Adipose tissue (tissue), 3 donors: ENCODE measurements around the gene WNT6. TPM values are rescaled to one million over a fixed set of nuclear protein-coding genes. Genes with fewer than 3 reads are reported as not detected.

Source experiments
- H3K27ac ChIP-seq: one replicate; pipeline ENCODE4 v1.5.1; 2013; ENCODE audit warnings: low read depth, low read length
- WGBS, 3 donors: extraction: QIAGEN DNeasy Blood & Tissue Kit; methylation state at CpG; one replicate each; pipeline ENCODE4 v1.1.7; 2013; 5-methylcytosine and 5-hydroxymethylcytosine counted together
- polyA plus RNA-seq, 3 donors: library from polyadenylated mRNA; stranded (reverse); fragments of 200-250 nt; gene quantifications; one replicate each; pipeline ENCODE4 v1.2.3, GENCODE V29; 2013
- donor health status: healthy with polysubstance abuse.
- donor health status: Bipolar disorder and iron deficiency.
- donor health status: healthy.

WNT6 gene
- polyA plus RNA-seq, 3 donors = 0.25 to 1.1 TPM; not detected in 1

DNA sequence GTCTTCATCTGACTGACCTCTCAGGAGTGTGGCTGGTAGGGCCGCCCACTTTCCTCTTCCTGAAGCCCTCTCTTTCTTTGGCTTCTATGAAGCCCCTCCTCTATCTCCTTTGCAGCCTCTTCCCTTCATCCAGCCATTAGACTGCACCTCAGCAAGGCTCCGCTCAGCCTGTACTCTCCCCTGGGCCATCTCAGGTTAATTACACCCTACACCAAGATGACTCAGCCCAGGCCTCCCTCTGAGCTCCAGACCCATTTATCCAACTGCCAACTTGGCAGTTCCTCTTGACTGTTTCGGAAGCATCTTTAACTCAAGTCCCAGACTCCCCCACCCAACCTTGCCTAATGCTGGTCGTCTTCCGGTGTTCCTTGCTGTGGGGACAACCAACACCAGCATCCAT lies 5.8 kb upstream of the WNT6 start:
- H3K27ac ChIP-seq = no peak overlapping the region
- WGBS, 3 donors = 27 to 42% (median 32%) methylated on average over 5 of the region's 5 CpGs

DNA sequence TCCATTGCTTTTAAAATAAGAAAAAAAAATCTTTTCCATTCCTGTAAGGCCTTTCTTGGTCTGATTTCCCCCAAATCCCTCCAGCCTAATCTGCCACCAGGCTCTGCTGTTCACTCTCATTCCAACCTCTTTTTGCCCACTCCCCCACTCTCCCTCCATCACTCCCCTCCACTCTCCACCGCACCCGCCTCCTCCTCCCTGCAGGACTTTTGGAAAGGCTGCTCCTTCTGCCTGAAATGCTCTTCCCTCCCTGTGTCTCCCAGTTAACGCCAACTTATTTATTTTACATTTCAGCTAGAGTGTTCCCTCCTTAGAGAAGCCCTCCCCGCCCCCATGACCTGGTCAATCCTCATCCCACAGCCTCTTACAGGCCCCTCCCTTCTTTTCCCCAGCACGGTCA lies 4.7 kb upstream of the WNT6 start:
- WGBS, 3 donors = 28 to 51% (median 50%) methylated on average over 5 of the region's 5 CpGs
- H3K27ac ChIP-seq = no peak overlapping the region

DNA sequence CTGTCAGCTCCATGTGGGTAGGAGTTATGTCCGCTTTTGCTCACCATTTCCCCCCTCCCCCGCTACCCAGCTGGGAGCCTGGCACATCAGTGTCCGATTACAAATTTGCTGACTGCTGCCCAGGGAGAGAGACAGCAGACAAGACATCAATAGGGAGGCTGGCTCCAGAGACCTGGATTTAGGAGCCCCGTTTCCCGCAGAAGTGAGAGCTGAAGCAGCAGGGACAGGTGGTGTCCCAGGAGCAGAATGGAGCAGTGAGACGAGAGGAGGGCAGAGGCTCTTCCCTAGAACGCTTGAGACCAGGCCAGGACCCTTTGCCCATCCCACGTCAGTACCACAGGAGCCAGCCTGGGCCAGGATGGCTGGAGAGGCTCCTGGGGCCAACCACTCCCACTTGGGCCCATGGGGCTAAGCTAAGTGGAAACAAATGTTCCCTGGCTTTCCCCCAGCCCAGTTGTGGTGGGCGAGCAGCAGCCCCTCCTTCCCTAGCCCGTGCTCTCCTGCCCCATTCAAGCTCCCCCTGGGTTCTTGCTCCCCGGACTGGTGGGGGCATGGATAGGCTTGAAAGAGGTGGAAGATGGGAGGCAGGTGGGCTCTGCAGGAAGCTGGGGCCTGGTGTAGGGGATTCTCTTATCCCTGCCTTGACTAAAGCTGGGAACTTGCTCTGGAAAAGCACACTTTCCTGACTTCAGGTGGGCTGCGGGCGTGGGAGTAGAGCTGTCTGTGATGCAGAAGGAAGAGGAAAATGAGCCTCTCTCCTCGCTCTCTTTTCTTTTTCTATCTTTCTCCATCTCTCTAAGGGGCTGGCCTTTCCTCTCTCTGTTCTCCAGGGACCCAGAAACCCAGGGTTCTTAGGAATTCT lies 4.1 kb upstream of the WNT6 start:
- H3K27ac ChIP-seq = no peak overlapping the region
- WGBS, 3 donors = 33 to 49% (median 49%) methylated on average over 14 of the region's 14 CpGs

DNA sequence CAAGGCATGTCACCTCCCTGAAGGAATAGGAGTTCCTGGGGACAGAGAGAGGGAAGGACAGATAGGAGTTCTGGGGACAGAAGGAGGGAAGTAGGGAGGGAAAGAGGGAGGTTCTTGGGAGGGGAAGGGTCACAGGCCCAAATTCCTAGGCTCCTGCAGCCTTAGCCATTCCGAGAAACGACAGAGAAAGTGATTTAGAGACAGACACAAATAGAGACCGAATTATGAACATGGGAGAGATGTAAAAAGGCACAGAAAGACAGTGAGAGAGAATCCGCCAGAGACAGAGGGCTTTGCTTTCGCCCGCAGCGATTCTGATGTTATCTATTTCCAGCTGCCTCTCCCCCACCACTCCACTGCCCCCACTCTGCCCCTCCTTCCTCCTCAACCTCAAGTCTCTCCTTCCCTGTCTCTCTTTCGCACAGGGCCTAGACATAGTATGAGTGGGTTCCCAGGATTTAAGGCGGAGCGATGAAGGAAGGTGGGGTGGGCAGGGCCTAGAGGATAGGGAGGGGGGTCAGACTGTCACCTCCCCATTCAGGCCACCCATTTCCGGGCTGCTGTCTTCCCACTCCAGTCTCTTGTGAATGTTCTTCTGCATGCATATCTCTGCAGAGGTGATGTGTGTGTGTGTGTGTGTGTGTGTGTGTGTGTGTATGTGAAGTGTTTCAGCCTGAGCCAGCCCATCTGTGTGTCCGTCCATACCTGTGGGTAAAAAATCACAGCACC lies 3.3 kb upstream of the WNT6 start:
- H3K27ac ChIP-seq = no peak overlapping the region
- WGBS, 3 donors = 26 to 36% (median 26%) methylated on average over 12 of the region's 12 CpGs

DNA sequence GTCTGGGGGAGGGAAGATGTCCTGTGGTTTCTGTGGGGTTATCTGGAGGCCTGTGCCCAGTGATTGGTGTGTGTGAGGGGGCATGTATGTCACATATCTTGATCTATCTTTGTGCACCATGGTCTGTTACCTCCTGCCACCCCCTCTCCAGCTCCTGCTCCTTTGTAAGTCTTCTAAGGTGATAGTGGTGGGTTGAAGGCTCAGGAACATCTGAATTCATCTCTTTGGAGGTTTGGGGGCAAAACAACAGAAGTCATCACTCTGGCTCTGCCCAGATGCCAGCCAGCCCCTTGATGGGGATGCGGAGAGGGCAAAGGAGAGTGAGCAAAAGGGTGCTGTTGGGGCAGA lies 2.7 kb upstream of the WNT6 start:
- H3K27ac ChIP-seq = no peak overlapping the region
- 40 to 85% (median 71%) methylated on average over 1 of the region's 1 CpG for WGBS, 3 donors

DNA sequence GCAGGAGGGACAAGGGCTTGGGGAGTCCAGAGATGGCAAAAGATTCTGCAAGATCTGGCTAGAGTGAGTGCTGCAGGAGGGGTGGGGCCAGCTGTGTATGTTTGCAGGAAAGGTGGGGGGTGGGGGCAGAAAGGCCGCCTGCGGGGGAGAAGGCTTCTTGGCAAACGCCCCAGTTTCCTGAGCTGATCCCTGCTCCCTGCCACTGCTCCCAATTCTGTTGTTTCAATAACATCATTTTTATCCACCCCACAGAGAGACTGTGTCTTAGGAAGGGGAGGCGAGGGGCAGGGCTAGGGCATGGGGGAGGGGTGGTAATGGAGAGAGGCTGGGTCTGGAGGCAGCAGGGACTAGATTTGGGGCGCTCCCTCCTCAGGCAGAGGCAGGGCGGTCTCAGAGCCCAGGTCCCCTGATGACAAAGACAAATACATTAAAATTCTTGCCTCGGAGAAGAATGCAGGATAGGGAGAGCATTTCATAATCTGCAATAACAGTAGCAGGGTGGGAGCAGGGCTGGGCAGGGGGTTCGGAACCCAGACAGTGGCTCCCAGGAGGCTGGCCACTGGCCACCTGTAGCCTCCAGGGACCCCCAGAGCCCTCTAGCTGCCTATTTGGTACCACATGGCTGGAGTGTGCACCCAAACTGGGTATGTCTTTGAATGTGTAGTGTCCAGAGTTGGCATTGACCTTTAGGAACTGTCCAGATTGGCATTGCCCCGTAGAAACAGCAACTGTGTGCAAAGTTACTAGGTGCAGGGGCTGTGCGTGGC lies 2.1 kb upstream of the WNT6 start:
- no peak overlapping the region for H3K27ac ChIP-seq
- 8 to 20% (median 17%) methylated on average over 10 of the region's 10 CpGs for whole genome bisulfite sequencing, 3 donors

DNA sequence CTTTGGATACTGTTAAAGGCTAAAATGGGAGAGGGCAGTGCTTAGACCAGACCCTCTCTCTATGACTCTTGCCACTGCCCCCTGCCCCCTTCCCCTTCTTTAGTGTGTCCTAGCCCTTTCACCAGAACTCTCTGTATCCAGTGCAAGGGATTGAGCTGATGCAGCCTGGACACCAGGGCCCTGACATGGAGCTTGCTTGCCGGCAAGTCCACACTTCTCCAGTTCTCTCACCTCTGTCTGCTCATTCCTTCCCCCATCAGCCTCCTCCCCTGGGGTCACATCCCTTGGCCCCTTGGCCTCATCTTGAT lies 1.5 kb upstream of the WNT6 start:
- WGBS, 3 donors = 14 to 27% (median 21%) methylated on average over 1 of the region's 1 CpG
- no peak overlapping the region for H3K27ac ChIP-seq

DNA sequence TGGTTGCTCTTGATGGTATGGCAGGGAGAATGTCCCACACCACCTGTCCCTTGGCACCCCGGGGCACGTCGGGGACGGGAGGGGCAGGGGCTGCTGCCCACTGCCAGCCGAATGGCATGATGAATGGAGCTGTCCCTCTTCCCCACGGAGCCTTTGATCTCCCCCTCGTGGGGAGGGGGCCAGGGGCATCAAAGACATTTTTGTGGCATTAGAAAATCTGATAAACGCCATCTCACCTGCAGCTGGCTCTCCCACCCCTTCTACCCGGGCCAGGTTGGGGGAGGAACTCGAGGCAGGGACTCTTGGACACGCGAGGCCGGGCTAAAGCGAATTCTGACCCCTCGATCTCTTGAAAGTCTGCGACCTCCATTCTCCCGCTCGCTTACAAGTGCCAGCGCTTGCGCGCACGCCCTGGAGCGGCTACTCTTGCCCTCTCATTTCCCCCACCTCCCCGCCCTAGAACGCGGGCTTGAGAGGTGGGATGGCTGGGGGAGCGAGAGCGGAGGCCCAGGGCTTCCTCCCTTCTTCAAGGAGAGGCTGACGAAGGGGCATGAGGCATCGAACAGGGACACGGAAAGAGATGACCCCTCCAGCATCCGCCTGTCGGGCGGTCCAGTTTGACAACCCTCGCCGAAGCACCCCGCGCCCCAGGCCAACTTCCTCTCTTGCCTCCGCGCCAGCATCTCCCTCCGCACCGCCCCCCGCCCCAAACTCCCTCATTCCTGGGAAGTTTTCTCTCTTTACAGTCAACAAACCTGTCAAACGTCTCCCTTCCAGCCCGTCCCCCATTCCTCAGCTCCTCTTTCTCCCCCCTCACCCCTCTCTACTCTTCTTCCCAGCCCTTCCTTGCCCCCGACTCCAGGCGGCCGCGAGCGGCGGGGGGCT lies 692 bp upstream of the WNT6 start:
- WGBS, 3 donors = 2 to 9% (median 8%) methylated on average over 48 to 51 of the region's 51 CpGs

DNA sequence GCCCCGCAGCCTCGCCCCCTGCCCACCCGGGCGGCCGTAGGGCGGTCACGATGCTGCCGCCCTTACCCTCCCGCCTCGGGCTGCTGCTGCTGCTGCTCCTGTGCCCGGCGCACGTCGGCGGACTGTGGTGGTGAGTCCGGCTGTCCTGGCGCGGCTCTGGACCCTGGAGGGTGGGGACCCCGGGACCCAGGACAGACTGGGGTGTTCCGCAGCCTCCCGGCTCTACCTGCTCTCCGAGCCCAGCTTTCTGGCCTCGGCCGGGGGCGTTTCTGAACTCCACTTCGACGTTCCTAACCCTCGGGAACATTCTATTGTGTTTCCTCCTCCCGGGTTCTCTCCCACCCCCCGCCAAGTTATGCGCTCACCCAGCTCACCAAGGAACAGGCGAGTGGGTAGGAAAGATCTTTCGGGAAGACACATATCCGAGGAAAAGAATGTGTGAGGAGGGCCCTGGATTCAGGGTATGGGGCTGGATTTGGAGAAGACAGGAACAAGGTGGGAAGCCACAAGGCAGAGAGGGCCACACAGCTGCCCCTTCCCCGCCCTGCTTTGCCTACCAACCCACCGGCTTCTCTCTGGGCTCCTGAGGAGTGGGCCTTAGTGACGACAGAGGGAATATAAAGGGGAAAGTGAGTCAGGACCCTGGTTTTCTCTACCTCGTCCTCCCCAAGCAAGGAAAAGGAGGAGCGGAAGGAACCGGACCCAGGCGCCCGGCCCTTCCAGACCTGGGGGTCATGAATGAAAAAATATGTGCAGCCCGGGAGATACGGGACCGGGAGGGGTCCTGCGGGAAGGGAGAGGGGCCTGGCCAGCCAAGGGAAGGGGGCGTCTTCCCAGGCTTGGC lies 605 bp downstream of the WNT6 start:
- no peak overlapping the region for H3K27ac ChIP-seq
- WGBS, 3 donors = 4 to 5% (median 4%) methylated on average over 42 to 47 of the region's 47 CpGs

More for the DNA sequence above, 692 bp upstream of the WNT6 start:
- no peak overlapping the region for H3K27ac ChIP-seq

DNA sequence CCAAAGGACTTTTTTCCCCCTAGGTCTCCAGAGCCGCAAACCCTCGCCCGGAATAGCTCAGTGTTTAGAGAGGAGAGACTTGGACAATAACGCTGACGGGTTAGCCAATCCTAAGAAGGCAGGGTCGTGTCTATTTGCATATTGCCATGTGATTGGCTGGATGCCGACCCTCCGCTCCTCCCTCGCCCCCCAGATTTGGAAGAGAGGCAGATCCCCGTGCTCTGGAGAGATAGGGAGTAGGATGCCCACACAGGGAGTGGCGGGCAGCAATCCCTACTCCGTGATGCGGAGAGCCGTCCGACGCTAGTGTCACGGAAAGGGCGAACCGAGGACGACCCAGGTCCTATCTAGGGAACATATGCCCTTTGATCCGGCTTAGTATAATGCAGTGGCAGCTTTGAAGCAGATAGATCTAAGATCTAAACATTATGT lies 1.4 kb downstream of the WNT6 start:
- WGBS, 3 donors = 2 to 5% (median 3%) methylated on average over 21 of the region's 21 CpGs
- no peak overlapping the region for H3K27ac ChIP-seq

DNA sequence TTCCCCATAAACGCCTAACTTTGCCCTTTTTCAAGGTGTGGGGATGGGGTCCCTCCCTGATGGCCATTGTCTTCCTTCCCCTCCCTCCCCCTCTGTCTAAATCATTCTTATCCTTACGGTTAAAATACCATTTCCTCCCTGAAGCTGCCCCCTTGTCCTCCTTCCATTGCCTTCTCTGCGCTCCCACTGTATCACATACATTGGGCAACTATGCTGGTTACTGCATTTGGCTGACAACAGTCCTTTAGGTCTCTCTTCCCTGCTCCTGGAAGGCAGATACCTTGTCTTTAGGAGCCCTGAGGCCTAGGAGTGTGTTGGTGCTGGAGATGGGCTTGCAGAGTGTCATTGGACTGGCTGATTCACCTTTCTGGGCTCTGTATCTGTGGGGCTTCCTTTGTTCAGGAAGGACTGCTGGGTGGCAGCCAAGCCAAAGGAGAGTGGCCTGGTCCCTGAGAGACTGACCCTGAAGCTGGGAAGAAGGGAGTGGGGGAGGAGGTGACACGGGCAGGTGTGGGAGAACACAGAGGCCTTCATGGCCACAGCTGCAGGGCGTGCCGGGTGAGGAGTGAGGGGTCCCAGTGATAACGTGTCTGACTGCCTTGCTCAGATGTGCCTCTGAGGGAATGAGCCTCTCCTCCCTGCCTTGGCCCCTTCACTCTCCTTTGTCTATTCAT lies 2.2 kb downstream of the WNT6 start:
- WGBS, 3 donors = 57 to 77% (median 72%) methylated on average over 7 of the region's 7 CpGs
- H3K27ac ChIP-seq = no peak overlapping the region

DNA sequence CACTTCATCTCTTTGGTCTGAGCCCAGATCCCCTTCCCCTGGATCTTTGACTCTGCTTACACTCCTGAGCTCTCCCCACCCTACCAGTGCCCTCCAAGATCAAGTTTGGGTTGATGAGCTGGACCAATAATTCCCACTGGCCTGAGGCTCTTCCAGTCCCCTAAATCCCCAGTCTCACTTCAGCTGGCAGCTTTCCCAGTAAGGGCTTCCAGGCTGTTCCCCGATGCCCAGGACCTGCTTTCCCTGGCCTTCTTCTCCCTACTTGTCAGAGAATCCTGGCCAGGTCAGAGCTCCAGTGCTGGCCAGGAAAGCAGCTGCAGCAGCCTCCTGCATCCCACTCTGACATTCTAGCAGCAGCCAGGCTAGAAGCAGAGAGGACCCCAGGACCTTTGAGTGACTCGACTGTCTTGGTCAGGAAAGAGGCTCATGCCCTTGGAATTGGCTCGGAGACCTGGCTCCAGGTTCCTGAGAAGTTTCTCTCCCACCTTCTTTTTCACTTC lies 3.5 kb downstream of the WNT6 start:
- H3K27ac ChIP-seq = no peak overlapping the region
- 70 to 79% (median 75%) methylated on average over 3 of the region's 3 CpGs for WGBS, 3 donors

DNA sequence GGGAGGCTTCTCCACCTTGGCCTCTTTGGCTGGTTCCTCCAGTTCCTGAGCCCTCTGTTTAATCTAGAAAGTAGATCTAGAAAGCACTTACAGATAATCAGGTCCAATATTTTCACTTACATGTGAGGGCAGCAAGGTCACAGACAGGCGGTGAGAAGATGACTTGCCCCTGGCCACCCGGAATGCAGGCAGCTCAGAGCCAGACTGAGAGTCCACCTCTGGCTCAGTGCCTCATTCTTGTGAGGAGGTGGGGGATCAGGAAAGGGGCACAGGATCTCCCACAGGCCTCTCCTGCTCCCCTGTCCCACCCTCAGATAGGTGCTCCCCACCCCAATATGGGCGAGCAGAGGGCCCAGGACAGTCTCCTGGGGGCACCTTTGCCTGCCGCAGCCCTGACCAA lies 5.8 kb downstream of the WNT6 start:
- H3K27ac ChIP-seq = no peak overlapping the region
- WGBS, 3 donors = 70 to 85% (median 83%) methylated on average over 4 of the region's 4 CpGs

DNA sequence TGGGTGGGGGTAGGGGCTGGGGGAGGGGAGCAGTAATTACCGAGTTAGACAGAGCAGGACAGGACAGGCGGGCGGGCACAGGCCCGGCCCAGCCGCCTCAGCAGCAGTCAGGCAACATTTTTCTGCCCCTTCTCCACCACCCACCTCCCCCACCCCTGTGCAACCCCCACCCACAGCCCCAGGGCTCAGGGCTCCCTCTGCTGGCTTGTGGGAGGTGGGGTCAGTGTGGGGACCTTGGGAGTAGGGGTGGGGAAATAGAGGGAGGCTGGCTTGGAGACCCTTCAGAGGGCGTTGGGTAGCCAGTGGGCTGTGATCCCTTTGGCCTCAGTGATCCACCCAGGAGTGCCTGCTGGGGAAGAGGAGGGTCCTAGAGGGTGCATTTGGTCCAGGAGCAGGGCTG lies 6.4 kb downstream of the WNT6 start:
- no peak overlapping the region for H3K27ac ChIP-seq
- 71 to 74% (median 74%) methylated on average over 5 to 6 of the region's 6 CpGs for WGBS, 3 donors

DNA sequence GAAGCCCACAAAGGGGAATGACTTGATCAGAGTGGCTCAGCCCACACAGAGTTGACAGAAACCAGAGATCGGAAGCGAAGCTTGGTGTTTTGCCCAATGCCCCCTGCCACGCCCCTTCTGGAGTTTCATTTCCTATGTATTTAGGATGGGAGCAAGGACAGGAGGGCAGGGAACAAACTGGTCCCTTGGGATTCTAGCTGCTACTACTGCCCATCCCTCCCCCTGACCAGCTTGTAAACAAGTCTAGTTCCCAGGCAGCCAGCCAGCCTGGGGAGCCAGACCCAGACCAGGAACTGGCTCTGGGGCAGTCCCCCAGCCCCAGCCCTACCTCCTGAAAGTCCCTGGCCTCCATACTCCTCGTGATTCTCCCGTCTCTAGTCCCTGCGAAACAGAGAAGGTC lies 8.3 kb downstream of the WNT6 start:
- H3K27ac ChIP-seq = no peak overlapping the region
- WGBS, 3 donors = 36 to 57% (median 39%) methylated on average over 6 of the region's 6 CpGs

DNA sequence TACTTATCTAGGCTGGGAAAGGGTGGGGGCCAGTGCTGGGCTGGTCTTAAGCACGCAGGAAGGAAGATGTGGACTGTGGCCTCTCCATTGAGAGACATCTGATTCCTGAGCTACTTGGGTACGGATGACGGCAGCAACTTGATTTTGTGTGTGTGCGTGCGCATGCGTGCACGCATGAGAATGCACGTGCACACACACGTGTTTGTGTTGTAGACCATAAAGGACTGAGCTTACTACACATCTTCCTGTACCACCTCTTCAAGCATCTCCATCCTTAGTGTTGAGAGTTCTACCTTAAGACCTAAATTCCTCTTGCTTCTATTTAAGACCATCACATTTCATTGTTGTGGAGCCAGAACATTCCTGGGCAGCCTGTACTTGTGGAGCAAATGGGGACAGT lies 9.5 kb downstream of the WNT6 start:
- WGBS, 3 donors = 73 to 87% (median 84%) methylated on average over 9 of the region's 9 CpGs
- no peak overlapping the region for H3K27ac ChIP-seq

DNA sequence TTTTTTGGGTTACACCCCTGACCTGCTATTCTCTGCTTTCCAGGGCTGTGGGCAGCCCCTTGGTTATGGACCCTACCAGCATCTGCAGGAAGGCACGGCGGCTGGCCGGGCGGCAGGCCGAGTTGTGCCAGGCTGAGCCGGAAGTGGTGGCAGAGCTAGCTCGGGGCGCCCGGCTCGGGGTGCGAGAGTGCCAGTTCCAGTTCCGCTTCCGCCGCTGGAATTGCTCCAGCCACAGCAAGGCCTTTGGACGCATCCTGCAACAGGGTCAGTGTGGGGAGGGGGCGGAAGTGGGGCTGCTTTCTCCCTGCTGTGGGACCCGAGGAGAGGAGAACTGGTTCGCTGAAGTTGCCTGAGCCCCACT lies 11.4 kb downstream of the WNT6 start:
- no peak overlapping the region for H3K27ac ChIP-seq
- WGBS, 3 donors = 5 to 9% (median 7%) methylated on average over 16 to 18 of the region's 18 CpGs
